Activated CD8-positive, alpha-beta memory T cell treated with anti-CD3 and anti-CD28 coated beads for 36 hours (primary cell): Measurements from ENCODE around the gene IFNAR1. TPM values are rescaled to one million over a fixed set of nuclear protein-coding genes. Genes with fewer than 3 reads are reported as not detected.
"Not testable (repeated sequence)": the region's sequence is repeated elsewhere in the genome, so short reads cannot be mapped to it uniquely, and the experiment has no call there.

Experiments
- CTCF ChIA-PET: fragments of 350-600 bp; sonication (Branson Sonifier 250); formaldehyde crosslinking; loops from one replicate; lab custom pipeline; 2021; ENCODE audit warnings: antibody characterized with exemption; lab: Charles Lee
- POLR2A ChIA-PET: fragments of 350-600 bp; sonication (Branson Sonifier 250); formaldehyde crosslinking; loops from one replicate; lab custom pipeline; 2021; ENCODE audit warnings: antibody characterized with exemption; lab: Charles Lee
- total RNA-seq, 2 experiments: library from RNA; stranded (reverse); gene quantifications; one replicate each; pipeline ENCODE4 v1.2.3, GENCODE V29; 2021

Gene IFNAR1
- total RNA-seq, 2 experiments from 2014 or later = 32.1 to 32.3 TPM

DNA sequence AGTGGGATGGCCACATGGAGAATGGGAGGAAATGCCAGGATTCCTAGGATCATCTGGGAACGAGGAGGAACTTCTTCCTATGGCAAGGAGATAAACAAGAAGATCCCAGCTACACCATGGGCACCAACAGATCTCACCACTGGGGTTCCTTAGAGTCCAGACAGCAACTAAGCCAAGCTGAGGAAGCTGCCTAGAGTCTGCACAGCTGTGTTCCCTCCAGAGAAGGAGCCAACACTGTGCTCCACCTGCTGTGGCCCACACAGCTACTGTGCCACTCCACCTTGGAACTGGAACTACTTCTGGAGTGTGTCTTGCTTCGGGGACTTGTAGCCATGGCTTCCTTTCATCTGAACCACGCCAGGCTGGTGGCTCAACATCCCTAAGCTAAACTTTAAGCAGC is 6.0 kb downstream of the IFNAR1 start:
- CTCF ChIA-PET = no interaction called here
- POLR2A ChIA-PET = no interaction called here

DNA sequence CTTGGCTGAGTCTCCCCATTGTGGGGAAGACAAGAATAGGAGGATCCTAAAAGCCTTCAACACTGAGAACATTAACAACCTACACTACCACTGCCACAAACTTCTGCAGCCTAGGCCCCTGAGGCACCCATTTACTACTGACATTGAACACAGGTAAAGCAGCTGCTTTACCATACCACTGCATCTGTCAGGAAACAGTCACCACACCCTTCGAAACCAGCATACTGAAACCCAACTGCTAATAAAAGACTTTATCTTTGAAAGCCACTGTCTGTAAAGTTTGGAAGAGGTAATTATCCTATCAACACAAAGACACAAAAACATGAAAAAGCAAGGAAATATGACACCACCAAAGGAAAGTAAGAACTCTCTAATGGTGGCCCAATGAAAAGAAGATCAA is 7.4 kb downstream of the IFNAR1 start:
- CTCF ChIA-PET = interaction anchor here (0.8 to 1.4 kb wide), 3 partner anchors 9 to 114 kb away, joined by 3 to 5 read pairs (median 4); no protein-coding TSS in a partner anchor
- POLR2A ChIA-PET = no interaction called here

DNA sequence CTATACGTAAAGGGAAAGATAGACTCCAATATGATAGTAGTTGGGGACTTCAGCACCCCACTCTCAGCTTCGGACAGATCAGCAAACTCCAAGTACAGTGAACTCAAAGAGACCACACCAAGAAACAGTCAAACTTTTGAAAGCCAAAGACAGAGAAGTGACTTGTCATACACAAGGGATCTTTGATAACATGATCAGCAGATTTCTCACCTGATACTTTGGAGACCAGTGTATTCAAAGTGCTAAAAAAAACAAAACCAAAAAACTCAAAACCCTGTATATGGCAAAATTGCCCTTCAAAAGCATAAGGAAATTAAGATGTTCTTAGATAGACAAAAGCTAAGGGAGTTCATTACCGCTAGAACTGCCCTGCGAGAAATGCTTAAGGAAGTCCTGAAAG is 9.4 kb downstream of the IFNAR1 start:
- POLR2A ChIA-PET = no interaction called here
- CTCF ChIA-PET = interaction anchor here (0.7 kb wide), 1 partner anchor 27 kb away, joined by 3 read pairs; no protein-coding TSS in a partner anchor

DNA sequence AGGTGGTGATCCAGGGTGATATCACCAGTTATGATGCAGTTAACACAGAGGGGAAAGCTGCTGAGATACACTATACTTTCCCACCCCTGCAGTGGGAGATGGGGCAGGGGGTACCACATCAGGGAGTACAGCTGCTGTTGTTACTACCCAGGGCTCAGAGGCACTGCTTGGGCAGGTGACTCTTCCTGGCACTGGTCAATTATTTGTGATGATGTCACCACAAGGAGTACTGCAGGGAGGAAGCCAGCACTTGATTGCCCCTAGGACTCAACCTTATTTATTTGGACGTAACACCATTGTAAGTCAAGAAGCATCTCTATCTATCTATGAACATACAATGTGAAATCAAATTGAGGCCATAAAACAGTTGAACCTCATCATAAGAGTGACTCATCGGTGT is 10.1 kb downstream of the IFNAR1 start:
- ChIA-PET POLR2A (no interaction called here), CTCF (interaction anchor here (0.7 kb wide), 1 partner anchor 27 kb away, joined by 3 read pairs; no protein-coding TSS in a partner anchor)

DNA sequence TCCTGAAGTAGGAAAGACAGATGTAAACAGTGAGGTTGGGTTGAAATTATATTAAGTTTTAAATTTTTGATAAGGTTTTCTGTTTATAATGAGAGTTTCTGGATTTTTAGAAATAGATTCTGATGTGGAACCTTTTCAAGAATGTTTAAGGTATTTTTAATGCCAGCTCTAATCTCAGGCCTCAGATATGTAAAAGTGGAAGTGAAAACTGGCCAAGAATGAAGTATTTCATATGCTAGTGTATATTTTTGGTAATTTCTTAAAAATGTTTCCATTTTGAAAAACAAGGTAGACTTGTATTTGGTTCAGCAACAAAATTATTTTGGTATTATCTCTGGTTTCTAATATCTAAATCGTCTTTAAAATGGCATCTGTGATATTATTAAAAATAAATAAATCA is 14.4 kb downstream of the IFNAR1 start:
- ChIA-PET CTCF (interaction anchor here (0.5 to 1.0 kb wide), 3 partner anchors 16 to 142 kb away, joined by 3 to 7 read pairs (median 3); no protein-coding TSS in a partner anchor), POLR2A (no interaction called here)

DNA sequence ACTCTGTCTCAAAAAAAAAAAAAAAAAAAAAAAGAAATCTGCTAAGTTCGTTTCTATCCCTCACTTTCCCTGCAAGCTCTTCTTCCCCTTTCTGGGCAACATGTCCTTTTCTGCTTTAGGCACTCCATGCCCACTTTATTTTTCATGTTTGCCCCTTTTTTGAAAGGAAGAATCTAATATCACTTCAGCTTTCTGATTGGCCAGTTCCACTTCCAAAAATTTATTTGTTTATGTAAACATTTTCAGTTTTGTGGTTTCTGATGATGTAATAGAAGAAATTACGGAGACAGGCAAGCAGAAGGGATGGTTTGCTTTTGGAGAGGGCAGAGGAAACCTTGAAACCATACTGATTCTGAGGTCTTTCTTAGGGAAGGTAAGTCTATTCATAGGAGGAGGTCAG is 15.1 kb downstream of the IFNAR1 start:
- ChIA-PET POLR2A (no interaction called here), CTCF (interaction anchor here (0.7 to 1.0 kb wide), 2 partner anchors 16 to 691 kb away, joined by 3 to 7 read pairs; no protein-coding TSS in a partner anchor)

DNA sequence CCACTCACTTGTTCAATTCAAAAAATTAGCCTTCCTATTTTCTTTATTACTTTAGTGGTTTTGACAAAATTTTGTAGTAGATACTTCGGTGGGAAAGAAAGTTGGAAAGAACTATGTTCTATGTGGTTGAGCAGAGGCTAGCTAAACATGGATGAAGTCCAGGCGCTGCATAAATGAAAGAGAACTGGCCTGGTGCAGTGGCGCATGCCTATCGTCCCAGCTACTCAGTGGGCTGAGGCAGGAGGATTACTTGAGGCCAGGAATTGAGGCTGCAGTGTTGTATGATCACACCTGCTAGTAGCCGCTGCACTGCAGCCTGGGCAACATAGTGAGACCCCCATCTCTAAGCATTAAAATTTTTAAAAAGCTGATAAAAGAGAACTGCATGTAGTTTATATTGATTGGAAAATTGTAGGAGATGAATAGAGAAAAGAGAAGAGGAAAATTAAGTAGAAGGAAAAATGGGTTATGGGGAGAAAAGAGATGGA is 21.0 kb downstream of the IFNAR1 start:
- CTCF ChIA-PET = interaction anchor here (0.5 to 1.0 kb wide), 2 partner anchors 15 to 82 kb away, joined by 3 read pairs; no protein-coding TSS in a partner anchor
- POLR2A ChIA-PET = no interaction called here

DNA sequence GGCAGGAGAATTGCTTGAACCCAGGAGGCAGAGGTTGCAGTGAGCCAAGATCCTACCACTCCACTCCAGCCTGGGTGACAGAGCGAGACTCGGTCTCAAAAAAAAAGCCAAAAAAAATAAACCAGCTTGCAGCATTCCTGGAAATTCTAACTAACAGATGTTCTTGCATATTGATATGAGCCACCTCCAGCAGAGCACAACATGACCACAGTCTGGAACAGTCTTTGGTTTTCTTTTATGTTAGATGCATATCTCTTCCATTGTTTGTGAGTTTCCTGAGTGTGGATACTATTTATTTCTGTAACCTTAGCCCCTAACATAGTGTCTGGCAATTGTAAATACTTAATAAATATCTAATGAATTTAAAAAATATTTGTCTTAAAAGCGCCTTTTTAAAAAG is 23.9 kb downstream of the IFNAR1 start:
- CTCF ChIA-PET = interaction anchor here (1.0 kb wide), 1 partner anchor 12 kb away, joined by 5 read pairs; no protein-coding TSS in a partner anchor
- POLR2A ChIA-PET = no interaction called here

DNA sequence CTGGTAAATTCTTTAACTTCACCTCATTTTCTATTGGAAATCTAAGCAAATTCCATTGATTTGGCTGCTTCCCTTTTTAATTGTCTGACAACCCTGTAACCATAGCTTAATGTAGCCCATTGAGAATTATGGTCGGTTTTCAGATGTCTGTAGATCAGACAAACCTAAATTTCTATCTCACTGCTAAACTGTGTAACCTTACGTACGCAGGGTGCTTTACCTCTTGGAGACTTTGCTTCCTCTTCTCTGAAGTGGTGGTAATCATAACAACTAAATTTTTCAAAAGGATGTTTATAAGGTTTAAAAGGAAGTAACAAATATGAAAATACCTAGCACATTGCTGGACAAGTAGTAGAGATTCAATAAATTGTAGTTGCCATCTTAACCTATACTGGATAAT is 25.9 kb downstream of the IFNAR1 start:
- ChIA-PET POLR2A (no interaction called here), CTCF (interaction anchor here (1.7 kb wide), 1 partner anchor 11 kb away, joined by 5 read pairs; no protein-coding TSS in a partner anchor)

DNA sequence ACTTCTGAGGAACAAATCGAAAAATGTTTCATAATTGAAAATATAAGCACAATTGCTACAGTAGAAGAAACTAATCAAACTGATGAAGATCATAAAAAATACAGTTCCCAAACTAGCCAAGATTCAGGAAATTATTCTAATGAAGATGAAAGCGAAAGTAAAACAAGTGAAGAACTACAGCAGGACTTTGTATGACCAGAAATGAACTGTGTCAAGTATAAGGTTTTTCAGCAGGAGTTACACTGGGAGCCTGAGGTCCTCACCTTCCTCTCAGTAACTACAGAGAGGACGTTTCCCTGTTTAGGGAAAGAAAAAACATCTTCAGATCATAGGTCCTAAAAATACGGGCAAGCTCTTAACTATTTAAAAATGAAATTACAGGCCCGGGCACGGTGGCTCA is 30.6 kb downstream of the IFNAR1 start:
- CTCF ChIA-PET = interaction anchor here (1.2 kb wide), 1 partner anchor 16 kb away, joined by 7 read pairs; no protein-coding TSS in a partner anchor
- POLR2A ChIA-PET = no interaction called here

DNA sequence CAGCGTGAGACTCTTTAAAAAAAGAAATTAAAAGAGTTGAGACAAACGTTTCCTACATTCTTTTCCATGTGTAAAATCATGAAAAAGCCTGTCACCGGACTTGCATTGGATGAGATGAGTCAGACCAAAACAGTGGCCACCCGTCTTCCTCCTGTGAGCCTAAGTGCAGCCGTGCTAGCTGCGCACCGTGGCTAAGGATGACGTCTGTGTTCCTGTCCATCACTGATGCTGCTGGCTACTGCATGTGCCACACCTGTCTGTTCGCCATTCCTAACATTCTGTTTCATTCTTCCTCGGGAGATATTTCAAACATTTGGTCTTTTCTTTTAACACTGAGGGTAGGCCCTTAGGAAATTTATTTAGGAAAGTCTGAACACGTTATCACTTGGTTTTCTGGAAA is 31.2 kb downstream of the IFNAR1 start:
- ChIA-PET CTCF (interaction anchor here (1.2 kb wide), 1 partner anchor 16 kb away, joined by 7 read pairs; no protein-coding TSS in a partner anchor), POLR2A (no interaction called here)

DNA sequence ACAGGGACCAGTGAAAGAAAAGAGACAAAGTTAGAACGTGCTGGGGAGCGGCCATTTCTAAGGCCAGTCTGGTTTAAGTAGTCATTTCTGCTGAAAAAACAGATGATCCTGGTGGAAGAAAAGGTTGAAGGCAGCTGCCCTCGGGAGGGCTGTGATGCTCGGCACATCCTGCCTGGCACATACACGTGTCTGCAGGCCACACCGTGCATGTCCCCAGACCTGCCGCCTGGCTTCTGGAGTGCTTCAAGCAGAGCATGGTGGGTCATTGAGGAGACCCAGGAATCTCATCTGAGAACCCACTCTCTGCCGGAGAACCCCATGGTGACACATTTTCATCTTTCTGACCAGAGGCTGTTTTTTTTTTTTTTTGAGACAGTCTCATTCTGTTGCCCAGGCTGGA is 32.4 kb downstream of the IFNAR1 start:
- CTCF ChIA-PET = no interaction called here
- POLR2A ChIA-PET = no interaction called here

DNA sequence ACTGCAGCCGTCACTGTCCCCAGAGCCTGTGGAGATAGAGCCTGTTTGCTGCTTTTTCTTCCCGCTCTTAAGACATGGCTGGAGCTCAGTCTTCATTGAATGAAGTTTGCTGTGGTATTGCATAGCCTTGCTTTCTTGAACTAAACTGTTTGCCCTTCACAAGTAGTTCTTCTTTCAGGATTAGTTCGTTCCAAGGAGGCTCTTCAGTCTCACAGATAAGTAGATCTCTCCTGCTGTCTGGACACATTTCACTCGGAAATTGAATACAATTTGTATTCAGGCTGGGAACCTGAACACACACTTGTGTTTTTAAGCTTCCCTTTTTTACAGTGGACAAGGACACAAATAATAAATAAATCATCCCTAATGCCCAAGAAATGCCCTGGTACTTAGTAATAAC is 34.7 kb downstream of the IFNAR1 start:
- POLR2A ChIA-PET = interaction anchor here (1.1 kb wide), 1 partner anchor 86 kb away, joined by 4 read pairs; no protein-coding TSS in a partner anchor

DNA sequence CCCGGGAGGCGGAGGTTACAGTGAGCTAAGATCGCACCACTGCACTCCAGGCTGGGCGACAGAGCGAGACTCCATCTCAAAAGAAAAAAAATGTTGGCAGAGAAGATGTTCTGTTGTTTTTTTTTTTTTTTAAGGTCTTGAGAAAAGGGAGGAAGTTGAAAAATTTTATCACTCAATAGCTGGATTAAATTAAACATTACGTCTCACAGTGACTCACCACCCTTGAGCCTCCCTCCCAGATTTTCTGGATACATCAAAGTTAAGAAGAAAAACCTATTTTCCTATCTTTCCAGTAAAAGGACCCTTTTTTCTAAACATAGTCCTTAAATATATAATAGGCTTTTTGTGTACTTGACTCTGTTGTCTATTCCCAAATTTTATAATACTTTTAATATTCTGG is 35.5 kb downstream of the IFNAR1 start:
- ChIA-PET POLR2A (interaction anchor here (0.6 to 1.1 kb wide), 2 partner anchors 85 to 253 kb away, joined by 3 to 4 read pairs; no protein-coding TSS in a partner anchor), CTCF (interaction anchor here (0.6 to 2.6 kb wide), 10 partner anchors 14 to 246 kb away, joined by 3 to 15 read pairs (median 6); partner anchors contain the start of gene IL10RB)

More for the DNA sequence above, 34.7 kb downstream of the IFNAR1 start:
- CTCF ChIA-PET = interaction anchor here (0.7 to 2.5 kb wide), 2 partner anchors 21 to 26 kb away, joined by 3 to 15 read pairs; no protein-coding TSS in a partner anchor

DNA sequence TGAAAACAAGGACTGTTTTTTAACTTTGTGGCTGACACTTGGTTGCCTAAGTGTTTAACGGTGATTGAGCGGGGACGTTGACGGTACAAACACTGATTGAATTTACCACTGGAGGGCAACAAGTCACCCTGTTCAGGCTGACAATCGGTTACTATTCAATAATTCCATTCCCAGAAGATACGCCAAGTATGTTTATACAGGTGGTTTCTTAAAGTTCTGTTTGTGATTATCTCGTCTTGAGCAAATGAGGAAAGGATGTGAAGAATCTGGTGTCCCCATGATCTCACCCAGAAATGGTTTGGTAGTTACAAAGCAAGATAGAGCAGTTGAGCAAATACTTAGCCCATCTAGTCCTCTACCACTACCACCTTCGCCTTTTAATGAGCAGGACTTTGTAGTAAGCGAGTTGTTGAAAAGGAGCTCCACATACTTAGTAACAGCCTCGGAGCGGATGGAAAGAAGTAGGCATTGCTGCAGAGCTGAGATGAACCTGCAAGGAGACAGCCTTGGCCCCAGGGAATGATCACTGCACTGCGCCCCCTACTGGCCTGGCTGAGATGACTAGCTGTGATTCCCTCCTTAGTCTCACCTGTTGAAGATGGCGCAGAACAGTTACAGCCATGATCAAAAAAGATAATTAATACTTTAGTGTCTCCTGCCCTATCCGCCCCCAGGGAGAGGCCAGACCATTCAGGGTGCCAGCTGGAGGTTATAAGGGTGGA is 36.3 kb downstream of the IFNAR1 start:
- CTCF ChIA-PET = interaction anchor here (0.5 to 2.6 kb wide), 38 partner anchors 9 to 559 kb away, joined by 3 to 15 read pairs (median 5); partner anchors contain the start of genes IFNAR1 and IL10RB

DNA sequence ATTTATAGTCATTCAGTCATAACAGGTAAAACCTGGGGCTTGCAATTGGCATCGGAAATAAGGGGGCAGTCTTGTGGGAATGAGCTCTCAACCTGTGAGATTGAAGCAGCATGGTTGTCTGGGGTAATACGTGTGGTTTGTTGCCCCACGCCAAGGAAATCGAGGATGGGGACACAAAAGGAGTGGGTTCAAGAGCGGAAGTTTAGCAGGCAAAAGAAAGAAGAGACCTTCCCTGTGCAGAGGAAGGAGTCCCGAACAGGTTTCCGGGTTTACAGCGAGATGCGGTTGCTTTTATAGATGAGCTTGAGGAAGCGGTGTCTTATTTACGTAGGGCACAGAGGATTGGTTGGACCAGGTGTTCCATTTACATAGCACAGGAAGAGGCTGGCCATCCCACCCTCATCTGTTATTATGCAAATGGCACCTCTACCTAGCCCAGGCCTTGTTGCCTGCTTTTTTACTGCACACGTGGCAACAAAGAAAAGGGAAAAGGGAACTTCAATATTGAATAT is 37.3 kb downstream of the IFNAR1 start:
- POLR2A ChIA-PET = interaction anchor here (0.8 to 1.9 kb wide), 4 partner anchors 9 to 157 kb away, joined by 3 to 8 read pairs (median 6); partner anchors contain the start of genes IFNAR1 and TMEM50B
- CTCF ChIA-PET = interaction anchor here (0.6 to 2.6 kb wide), 24 partner anchors 9 to 558 kb away, joined by 3 to 15 read pairs (median 6); partner anchors contain the start of gene IFNAR1

More for the DNA sequence above, 36.3 kb downstream of the IFNAR1 start:
- POLR2A ChIA-PET = interaction anchor here (0.6 to 1.9 kb wide), 6 partner anchors 10 to 252 kb away, joined by 3 to 8 read pairs (median 4); partner anchors contain the start of genes IFNAR1 and TMEM50B

DNA sequence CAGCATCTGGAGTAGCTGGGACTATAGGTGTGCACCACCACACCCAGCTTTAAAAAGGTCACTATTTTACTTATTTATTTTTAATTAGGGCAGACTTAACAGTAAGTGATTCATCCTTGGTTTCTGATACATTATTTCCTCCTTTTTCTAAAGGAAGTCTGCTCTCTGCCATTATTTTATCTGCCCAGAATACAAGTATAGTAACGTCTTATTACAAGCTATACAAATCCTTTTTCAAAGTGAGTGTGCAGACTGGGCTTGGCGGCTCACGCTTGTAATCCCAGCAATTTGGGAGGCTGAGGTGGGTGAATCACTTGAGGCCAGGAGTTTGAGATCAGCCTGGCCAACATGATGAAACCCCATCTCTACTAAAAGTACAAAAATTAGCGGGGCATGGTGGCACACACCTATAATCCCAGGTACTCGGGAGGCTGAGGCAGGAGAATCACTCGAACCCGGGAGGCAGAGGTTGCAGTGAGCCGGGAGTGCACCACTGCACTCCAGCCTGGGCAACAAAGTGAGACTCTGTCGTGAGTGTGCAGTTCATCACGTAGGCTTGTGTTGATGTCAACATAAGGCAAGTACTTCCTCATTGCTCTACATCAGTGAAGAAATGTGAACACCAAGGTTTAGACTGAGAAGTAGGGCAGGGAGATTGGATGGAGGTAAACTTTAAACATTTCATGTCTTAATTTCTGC is 39.3 kb downstream of the IFNAR1 start:
- POLR2A ChIA-PET = not testable (repeated sequence)
- CTCF ChIA-PET = interaction anchor here (0.6 to 1.1 kb wide), 2 partner anchors 44 to 81 kb away, joined by 3 read pairs; no protein-coding TSS in a partner anchor

DNA sequence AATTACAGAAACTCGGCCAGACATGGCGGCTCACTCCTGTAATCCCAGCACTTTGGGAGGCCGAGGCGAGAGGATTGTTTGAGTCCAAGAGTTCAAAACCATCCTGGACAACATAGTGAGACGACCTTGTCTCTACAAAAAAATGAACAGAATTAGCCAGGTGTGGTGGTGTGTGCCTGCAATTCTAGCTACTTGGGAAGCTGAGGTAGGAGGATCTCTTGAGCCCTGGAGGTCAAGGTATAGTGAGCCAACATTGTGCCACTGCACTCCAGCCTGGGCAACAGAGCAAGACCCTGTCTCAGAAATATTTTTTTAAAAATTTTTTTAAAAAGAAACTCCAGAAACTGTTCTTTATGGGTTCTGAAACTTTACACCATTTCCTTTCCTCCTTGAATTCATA is 40.1 kb downstream of the IFNAR1 start:
- CTCF ChIA-PET = interaction anchor here (1.5 kb wide), 1 partner anchor 9 kb away, joined by 3 read pairs; no protein-coding TSS in a partner anchor

More for the DNA sequence above, 40.1 kb downstream of the IFNAR1 start:
- POLR2A ChIA-PET = no interaction called here
